GM12865 (cell line): ENCODE measurements around the gene ZPR1.

Experiments used
- DNase-seq: peaks from one replicate; pipeline ENCODE4 v3.0.0; 2010; ENCODE audit warnings: low read depth
- H3K4me3 ChIP-seq: 2 replicates; pipeline ENCODE4 v1.5.1; 2011; ENCODE audit warnings: mild to moderate bottlenecking, low read depth, low read length, control low read depth
- TF ChIP-seq, protein P1 (sequence below): IDR thresholded peaks from 2 replicates; pipeline ENCODE4 v1.5.1; 2011; ENCODE audit warnings: low read length, control low read depth, low read depth, inconsistent platforms; ENCODE audit not compliant: insufficient read depth; ENCODE audit errors: missing control alignments

ZPR1 gene

DNA sequence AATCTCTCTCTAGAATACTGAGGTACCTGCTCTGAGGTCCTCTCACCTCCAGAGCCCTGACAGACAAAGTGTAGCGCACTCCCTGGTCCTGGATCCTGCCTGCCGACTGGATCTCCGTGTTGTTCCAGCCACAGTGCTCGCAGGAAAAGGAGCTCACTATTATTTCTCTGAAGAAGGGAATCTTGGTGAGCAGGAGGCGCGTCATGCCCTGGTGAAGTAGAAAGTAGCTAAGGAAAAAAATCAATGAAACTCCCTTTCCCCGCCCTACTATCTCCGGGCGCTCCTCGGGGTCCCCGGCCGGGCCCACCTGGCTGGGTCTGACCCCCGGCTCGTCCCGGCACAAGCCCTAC is 412 bp downstream of the ZPR1 start:
- H3K4me3 ChIP-seq, result peak overlapping the region; percentile 87
- DNase-seq, result no peak

DNA sequence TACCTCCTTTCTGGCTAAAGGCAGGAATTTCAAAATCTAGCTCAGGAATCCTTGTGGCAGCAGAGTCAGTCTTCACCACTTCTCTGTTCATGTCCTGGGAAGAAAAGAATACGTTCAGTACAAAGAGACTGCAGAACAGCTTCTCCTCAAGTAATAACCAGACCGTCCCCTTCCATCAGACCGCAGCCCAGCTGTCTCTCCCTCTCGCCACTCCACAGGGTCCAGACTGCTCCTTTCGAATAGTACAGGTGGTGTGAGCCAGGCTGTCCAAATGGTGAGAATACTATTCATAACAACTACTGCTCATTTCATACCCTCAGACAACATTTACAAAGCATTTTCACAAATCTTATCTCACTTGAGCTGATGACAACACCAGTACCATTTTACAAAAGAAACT is 857 bp downstream of the ZPR1 start:
- TF ChIP-seq, protein P1, sequence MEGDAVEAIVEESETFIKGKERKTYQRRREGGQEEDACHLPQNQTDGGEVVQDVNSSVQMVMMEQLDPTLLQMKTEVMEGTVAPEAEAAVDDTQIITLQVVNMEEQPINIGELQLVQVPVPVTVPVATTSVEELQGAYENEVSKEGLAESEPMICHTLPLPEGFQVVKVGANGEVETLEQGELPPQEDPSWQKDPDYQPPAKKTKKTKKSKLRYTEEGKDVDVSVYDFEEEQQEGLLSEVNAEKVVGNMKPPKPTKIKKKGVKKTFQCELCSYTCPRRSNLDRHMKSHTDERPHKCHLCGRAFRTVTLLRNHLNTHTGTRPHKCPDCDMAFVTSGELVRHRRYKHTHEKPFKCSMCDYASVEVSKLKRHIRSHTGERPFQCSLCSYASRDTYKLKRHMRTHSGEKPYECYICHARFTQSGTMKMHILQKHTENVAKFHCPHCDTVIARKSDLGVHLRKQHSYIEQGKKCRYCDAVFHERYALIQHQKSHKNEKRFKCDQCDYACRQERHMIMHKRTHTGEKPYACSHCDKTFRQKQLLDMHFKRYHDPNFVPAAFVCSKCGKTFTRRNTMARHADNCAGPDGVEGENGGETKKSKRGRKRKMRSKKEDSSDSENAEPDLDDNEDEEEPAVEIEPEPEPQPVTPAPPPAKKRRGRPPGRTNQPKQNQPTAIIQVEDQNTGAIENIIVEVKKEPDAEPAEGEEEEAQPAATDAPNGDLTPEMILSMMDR, result no peak
- no peak for DNase-seq
- H3K4me3 ChIP-seq, result peak overlapping the region; percentile 87

More for the DNA sequence above, 412 bp downstream of the ZPR1 start:
- TF ChIP-seq, protein P1, result no peak

DNA sequence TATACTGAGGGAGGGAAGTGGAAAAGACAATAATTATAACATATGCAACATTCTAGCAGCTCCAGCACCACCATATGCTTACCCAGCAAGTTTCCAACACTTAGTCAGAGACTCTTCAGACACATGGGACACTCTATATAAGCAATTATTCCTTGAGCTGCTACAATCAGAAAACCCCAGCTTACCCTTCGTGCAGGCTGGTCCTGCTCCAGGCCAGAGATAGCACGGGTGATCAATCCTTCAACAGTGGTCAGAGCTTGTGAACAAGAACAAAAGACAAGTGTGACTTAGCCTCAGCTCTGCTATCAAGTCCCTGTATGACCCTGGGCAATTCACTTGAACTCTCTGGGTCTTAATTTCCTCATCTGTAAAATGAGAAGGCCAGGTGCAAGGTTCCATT is 1.5 kb downstream of the ZPR1 start:
- TF ChIP-seq, protein P1, result no peak
- H3K4me3 ChIP-seq, result peak overlapping the region; percentile 87; the same call in 1 of the 2 replicates
- no peak for DNase-seq

DNA sequence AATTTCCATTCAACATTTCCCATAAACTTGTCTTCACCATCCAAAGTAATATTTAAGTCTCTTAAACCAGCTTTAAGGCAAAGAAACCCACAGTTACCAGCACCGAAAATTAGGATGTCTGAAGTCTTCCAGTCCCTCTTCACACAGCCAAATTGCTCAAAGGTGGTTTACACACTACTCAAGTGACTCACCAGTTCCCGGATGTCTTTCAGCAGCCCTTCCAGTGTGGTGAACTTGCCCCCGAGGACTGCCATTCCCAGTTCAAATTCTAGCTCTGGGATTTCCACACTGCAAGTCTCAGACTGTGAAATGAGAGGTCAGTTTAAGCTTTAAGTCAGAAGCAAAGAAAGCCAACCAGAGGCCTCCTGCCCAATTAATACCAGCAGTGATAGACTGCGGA is 5.1 kb downstream of the ZPR1 start:
- TF ChIP-seq, protein P1, result no peak
- no peak overlapping the region for H3K4me3 ChIP-seq
- peak; percentile 58 for DNase-seq

DNA sequence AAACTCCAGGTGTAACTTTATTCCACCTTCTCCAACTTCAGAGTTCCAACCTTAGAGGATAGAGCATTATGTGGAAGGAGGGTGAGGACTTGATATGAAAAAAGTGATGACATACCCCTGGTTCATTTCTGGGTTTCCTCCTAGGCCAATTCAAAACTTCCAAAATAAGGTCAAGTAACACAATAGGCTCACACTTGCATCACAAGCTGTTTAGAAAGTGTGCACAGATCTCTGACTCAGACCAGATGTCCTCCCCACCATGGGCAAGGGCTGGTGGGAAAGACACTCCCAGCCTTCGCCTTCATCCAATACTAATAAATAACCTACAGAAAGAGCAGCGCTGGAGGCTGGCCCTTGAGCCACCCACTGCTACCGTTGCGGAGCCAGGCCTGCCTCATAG is 9.3 kb downstream of the ZPR1 start:
- TF ChIP-seq, protein P1, result no peak
- DNase-seq, result no peak
- no peak overlapping the region for H3K4me3 ChIP-seq

DNA sequence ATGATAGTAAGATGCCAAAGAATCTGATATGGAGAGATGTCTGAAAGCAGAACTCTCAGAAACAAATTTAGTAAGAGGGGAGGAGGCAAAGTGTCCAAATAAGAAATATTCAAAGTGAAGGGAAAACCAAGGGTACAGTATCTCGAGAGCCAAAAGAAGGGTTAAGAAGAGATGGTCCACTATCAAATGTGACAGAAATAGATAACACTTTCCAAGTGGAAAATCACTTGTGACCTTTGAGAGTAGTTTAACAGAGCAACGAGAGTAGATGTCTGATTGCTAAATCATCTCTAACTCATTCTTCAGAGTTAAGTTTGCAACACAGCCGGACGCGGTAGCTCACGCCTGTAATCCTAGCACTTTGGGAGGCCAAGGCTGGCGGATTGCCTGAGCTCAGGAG is 10.8 kb downstream of the ZPR1 start:
- DNase-seq, result no peak
- TF ChIP-seq, protein P1, result no peak
- H3K4me3 ChIP-seq, result no peak overlapping the region

DNA sequence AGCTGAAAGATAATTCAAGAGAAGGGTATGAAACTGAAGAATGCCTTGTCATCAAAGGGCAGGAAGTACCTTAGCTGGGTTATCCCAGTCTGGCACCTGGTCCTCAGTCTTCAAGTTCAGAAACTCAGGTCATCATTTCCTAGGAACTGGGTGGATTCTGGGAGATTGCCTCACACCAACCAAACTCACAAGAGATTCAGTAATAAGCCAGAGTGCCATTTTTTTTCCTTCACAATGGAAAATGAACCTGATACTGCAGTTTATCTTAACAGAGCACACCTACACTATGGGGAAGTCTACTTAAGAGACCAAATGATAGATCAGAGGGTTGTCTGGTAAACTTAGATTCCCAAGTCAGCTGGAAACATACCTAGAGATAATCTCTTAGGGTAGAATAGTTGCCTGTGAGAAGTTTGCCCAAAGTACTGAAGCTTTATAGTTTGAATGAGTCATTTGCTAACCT is 11.3 kb downstream of the ZPR1 start:
- no peak for DNase-seq
- no peak overlapping the region for H3K4me3 ChIP-seq
- TF ChIP-seq, protein P1, result no peak
